AG08396 (cell line): ENCODE results near the gene VPS37B.

Experiments
- DNase-seq: peaks from one replicate; pipeline ENCODE4 v3.0.0; 2012; ENCODE audit warnings: low spot score, mixed read lengths

Gene VPS37B

DNA sequence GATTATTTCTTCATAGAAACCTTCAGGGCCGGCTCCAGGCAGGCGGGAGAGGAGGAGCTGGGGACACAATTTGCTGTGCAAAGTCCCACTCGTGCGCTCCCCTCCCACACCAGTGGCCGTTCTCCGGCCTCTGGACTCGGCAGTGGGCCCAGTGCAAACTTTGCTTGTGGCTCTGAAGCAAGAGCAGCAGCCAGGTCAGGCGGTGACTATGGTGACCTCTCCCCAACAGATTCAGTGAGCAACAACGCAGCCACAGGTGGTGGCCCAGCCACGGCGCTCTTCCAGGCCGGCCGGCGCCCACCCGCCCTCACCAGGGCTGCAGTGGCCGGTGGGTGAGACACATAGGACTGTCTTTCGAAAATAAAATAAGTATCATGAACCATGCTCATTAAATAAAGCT lies 29.5 kb downstream of the VPS37B start:
- DNase-seq = no peak

DNA sequence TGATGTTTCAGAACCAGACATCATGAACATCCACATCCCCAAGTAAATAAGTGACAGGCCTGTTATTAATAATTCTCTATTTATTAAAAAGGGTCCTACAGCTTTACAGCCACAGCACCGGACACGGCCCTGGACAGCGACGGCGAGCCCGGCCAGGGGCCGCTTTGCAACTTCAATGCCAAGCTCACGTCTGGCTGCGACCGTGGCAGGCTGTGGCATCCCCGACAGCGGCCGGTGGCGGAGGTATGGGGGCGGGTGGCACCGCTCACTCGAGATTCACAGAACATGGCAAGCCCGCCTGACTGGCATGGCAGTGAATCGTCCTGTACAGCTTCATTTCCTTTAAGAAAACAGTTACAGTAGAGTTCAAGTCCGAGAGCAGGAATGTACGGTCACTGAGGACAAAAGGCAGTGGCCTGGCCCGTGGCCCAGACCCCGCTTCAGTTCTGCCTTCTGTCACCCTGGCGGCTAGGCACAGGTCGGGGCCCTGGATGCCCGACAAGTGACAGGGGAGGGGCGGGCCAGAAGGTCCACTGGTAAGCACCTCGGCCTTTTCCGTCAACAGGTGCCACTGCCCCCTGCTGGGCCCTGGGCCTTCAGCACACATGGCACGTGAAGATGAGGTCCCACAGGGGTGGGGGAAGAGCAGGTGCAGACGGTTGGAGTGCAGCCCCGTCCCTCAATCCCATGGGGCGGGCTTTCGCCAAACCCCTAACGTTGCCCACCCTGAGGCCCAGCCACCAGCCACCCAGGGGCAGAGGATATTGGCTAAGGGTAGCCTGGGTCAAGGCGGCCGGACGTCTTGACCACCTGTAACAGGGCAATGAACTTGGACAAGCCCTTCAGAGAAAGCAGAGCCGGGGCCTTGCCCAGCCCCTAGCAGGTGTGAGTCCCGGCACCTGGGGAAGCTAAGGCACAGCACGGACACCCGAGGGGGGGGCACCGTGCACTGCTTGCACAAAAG lies 30.4 kb downstream of the VPS37B start:
- DNase-seq = no peak

DNA sequence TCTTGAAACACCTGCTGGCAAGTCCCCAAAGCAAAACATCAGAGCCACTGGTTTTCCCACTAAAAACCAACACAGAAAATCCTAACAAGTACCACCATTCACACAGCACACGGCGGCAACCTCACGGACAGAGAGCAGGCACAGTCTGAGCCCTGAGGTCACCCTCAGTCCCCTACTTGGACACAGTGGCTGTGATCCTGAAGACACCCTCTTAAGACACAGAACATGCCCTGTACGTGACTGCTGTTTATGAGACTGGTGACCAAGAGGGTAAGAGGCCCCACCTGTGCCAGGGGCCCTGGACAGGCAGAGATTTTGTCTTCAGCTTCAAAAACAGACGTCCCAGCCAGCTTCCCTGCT lies 31.1 kb downstream of the VPS37B start:
- no peak for DNase-seq

DNA sequence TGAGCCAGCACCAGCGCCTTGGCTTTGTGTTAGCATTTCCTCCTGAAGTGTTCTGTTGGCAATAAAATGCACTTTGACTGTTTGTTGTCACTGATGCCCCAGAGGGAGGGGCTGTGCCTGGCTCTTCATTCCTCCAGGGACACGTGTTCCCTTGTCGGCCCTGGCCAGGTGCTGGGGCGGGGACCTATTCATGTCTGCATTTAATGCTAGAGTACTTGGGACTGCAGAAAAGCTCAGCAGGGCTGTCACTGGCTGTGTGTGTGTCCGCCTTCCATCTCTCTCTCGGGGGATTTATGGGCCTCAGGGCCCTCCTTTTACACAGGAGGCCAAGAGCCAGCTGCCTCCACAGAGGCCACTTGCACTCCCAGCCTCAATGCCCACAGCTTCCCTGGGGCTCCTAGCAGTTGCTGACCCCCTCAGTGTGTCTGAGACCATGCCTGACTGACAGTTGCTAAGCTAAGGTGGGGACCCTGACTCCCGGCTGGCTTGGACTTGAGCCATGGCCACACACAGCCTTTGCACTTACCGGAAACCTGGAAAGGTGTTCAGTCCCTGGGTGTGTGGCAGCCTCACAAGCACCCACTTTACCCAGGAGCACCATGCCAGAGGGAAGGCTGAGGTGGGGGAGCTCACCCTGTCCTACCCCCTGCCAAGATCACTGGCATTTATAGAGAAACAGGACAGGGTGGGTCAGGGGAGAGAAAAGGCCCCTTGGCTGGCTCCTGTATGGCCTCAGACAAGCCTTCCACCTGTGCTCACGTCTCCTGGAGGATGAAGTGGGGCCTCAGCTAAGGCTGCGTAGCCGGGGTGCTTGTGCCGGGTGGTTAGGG lies 32.8 kb downstream of the VPS37B start:
- no peak for DNase-seq

DNA sequence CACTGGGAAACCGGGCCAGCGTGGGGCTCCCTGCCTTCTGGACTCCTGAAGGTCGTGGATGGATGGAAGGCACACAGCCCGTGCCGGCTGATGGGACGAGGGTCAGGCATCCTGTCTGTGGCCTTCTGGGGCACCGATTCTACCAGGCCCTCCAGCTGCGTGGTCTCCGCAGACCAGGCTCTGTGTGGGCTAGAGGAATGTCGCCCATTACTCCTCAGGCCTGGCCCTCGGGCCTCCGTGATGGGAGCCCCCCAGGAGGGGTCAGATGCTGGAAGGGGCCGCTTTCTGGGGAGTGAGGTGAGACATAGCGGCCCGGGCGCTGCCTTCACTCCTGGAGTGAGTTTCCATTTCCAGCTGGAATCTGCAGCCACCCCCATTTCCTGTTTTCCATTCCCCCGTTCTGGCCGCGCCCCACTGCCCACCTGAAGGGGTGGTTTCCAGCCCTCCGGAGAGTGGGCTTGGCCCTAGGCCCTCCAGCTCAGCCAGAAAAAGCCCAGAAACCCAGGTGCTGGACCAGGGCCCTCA lies 33.8 kb downstream of the VPS37B start:
- no peak for DNase-seq

DNA sequence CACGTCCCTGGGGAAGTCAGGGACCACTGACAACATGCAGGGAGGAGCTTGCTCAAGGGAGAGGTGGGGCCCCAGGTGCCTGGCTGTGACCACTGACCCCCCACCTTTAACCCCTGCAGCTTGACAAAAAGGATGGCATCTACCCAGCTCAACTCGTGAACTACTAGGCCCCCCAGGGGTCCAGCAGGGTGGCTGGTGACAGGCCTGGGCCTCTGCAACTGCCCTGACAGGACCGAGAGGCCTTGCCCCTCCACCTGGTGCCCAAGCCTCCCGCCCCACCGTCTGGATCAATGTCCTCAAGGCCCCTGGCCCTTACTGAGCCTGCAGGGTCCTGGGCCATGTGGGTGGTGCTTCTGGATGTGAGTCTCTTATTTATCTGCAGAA lies 34.3 kb downstream of the VPS37B start:
- no peak for DNase-seq

DNA sequence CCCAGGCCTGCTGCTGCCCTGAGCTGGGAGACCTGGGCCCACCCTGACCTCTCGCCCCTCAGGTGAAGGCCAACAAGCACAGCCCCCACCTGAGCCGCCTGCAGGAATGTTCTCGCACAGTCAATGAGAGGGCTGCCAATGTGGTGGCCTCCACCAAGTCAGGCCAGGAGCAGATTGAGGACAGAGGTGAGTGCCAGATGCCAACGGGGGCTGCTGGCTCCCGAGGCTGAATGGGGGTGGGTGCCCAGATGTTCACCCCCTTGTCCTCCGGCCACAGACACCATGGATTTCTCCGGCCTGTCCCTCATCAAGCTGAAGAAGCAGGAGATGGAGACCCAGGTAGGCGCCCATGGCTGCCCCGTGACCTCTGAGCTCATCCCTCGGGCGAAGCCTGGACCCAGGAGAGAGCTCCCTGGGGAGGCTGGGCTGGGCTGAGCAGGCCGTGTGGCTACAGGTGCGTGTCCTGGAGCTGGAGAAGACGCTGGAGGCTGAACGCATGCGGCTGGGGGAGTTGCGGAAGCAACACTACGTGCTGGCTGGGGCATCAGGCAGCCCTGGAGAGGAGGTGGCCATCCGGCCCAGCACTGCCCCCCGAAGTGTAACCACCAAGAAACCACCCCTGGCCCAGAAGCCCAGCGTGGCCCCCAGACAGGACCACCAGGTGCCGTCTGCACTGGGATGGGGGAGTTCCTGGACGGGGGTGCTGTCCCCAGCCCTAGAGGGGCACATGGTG lies 34.9 kb downstream of the VPS37B start:
- no peak for DNase-seq

DNA sequence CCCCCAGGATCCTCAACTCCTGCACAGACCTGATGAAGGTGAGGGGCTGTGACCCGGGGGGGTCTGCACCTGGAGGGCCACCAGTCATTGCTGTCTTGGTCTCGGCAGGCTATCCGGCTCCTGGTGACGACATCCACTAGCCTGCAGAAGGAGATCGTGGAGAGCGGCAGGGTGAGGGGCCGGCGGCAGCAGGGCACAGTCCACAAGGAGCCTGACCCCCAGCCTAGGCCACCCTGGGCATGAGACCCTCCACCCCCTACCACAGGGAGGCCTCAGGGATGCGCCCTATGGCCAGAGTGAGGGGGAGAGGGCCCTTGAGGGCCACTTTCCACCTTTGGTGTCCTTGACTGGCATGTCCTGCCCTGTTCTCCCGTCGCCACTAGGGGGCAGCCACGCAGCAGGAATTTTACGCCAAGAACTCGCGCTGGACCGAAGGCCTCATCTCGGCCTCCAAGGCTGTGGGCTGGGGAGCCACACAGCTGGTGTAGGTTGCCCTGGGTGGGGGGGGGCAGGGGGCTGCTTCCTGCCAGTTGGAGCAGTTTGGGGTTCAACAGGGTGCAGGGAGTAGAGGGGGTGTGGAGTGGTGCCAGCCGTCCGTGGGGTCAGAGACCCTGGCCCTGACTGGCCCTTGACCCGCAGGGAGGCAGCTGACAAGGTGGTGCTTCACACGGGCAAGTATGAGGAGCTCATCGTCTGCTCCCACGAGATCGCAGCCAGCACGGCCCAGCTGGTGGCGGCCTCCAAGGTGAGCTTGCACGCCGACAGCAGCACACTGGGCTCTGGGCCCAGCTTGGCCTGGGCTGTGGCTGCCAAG lies 35.7 kb downstream of the VPS37B start:
- DNase-seq = peak; percentile 91

DNA sequence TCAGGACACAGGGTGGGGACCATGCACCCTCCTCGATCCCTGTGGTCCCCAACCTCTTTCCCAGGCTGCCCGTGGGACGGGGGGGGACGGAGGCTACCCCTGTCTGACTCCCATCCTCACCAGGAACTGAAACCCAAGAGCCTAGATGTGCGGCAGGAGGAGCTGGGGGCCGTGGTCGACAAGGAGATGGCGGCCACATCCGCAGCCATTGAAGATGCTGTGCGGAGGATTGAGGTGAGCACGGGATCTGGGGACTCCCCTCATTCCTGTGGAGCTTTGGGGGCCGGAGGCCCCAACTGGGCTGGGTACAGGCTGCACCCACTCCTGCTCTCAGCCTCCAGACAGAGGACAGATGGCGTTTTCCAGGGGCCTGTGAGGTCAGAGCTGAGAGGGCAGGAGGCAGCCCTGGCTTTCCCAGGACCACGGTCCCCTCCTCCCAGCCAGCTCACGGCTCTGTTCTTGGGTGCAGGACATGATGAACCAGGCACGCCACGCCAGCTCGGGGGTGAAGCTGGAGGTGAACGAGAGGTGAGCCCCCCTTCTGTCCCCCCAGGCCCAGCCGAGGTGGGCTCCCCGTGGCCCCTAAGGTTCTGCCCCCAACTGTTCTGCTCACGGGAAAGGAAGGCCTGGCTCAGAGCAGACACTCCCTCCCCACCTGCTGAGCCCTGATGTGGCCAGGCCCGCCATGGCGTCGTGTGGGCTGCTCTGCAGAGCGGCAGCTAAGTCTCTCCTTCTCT lies 36.5 kb downstream of the VPS37B start:
- no peak for DNase-seq

DNA sequence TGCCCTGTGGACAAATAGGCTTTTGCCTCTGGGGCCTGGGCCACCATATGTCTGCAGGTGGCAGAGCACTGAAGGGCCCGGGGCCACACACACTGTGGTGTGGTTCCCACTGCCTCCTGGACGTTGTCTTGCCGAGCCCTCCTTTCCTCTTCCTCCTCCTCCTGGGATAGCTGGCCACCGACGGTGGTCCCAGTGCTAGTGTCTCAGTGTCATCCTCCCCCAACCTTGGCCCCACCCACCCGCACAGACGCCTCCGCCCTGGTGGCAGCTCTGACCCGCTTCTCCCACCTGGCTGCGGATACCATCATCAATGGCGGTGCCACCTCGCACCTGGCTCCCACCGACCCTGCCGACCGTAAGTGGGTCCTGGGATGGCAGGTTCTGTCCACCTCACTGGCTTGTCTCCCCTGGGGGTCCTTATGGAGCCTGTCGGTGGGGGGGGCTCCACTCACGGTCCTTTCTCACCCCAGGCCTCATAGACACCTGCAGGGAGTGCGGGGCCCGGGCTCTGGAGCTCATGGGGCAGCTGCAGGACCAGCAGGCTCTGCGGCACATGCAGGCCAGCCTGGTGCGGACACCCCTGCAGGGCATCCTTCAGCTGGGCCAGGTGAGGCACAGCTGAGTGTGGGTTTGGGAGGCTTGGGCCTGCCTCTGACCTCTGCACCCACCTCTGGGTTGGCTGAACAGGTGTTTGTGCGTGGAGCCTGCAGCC lies 37.2 kb downstream of the VPS37B start:
- DNase-seq = no peak

DNA sequence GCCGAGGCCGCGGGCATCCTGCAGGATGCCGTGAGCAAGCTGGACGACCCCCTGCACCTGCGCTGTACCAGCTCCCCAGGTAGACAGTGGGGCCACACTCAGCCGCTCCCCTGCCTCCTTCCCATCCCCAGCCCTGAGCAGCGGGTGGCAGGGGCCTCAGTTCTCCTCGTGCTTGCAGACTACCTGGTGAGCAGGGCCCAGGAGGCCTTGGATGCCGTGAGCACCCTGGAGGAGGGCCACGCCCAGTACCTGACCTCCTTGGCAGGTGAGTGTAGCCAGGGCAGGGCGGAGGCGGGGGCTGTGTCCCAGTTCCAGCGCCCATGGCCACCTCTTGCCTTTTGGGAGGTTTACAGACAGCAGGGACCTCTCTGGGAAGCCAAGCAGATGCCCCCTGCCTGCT lies 37.8 kb downstream of the VPS37B start:
- DNase-seq = no peak

DNA sequence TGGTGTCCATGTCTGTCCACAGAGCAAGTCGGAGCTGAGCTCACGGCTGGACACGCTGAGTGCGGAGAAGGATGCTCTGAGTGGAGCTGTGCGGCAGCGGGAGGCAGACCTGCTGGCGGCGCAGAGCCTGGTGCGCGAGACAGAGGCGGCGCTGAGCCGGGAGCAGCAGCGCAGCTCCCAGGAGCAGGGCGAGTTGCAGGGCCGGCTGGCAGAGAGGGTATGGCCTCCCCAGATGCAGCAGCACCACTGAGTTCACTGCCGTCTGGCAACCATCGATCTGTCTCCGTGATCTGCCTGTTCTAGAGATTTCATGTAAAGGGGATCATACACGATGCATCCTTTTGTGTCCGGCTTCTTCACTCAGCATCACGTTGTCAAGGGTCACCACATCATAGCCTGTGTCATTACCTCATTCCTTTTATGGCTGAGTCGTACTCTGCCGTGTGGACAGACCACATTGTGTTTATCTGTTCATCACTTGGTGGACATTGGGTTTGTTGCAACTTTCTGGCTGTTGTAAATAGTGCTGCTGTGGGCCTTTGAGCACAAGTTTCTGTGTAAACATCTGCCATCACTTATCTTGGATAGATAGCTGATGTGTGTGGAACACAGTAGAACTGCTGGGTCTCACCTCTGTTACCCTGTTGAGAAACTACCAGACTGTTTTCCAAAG lies 38.8 kb downstream of the VPS37B start:
- peak; percentile 74 for DNase-seq

DNA sequence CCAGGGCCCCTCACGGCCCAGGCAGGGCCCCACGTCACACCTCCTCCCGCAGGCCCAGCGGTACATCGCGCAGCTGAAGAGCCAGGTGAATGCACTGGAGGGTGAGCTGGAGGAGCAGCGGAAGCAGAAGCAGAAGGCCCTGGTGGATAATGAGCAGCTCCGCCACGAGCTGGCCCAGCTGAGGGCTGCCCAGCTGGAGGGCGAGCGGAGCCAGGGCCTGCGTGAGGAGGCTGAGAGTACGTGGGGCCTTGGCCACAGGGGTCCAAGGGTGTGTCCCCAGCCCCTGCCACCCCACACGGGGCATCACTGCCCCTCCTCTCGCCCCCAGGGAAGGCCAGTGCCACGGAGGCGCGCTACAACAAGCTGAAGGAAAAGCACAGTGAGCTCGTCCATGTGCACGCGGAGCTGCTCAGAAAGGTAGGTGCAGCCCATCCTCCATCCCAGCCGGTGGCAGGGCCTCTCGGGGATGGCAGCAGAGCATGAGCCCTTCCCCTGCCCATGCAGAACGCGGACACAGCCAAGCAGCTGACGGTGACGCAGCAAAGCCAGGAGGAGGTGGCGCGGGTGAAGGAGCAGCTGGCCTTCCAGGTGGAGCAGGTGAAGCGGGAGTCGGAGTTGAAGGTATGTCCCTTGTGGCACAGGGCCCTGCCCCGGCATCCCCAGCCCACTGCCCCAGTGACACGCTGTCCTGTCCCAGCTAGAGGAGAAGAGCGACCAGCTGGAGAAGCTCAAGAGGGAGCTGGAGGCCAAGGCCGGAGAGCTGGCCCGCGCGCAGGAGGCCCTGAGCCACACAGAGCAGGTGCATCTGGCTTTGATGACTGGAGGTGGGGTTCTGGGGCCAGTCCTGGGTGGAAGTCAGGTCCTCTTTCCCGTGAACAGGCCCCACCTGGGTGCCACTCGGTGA lies 39.7 kb downstream of the VPS37B start:
- no peak for DNase-seq

DNA sequence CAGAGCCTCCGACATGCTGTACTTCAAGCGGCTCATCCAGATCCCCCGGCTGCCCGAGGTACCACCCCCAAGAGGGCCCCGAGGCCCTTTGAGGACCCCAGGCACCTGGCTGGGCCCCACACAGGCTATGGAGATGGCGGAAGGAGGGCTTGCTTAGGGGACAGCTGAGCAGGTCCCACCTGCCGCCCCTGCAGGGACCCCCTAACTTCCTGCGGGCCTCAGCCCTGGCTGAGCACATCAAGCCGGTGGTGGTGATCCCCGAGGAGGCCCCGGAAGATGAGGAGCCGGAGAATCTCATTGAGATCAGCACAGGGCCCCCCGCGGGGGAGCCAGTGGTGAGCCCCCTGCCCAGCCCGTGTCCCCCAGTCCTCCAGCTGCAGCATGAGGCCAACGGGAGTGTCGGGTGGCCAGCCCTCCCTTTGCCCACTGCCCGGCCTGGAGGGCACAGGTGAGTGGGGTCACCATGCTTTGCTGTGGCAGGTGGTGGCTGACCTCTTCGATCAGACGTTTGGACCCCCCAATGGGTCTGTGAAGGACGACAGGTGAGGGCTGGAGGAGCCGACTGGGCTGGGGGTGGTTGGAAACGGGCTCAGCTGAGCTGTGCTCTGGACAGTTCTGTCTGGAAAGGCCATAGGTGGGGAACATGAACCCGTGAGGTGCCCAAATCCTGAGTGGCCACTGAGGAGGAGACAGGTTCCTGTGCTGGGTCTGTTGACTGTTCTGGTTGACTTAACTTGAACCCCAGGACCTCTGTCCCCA lies 40.7 kb downstream of the VPS37B start:
- no peak for DNase-seq

DNA sequence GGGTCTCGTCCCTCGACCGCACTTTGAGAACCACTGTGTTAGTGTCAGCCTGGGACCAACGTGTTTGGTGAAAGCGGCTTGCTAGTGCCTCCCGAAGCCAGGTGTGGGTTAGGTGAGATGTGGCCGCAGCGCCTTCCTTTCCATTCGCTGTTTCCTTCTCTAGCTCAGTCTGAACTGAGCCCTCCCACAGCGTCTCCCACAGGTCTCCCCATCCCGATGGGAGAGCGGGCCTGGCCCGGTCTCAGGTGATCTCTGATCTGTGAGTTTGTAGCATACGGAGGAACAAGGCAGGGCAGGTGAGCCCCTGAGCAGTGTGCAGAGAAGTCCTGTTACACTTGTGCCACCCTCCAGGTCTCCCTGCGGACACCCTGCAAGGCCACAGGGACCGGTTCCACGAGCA lies 41.4 kb downstream of the VPS37B start:
- DNase-seq = no peak

DNA sequence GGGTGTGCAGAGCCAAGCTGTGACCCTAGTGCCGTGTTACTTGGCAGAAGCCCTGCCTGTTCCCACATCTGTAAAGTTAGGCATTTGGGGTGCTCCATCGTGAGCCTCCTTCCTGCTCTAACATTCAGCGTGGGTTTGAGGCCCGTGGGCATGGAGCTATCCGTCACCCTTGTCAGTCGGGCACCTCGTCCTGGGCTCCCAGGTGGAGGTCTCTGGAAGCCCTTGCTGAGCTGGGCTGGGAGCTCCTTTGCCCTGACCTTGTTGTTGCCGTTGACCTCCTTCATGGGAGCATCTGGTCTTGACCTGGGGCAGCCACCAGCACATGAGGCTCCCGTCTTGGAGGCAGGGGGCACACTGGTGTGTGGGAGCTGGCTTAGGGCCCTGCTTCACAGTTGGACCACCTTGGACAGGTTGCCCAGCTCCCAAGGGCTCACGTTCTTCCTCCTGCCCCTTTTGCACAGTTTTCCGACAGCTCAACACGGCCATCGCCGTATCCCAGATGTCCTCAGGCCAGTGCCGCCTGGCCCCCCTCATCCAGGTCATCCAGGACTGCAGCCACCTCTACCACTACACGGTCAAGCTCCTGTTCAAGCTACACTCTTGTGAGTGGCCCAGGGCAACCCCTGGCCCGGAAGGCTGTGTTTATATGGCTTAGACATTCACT lies 42.2 kb downstream of the VPS37B start:
- DNase-seq = no peak
